HCT116 (cell line): ENCODE results near the gene CD300LD.

Experiments used
- CEBPB ChIP-seq: IDR thresholded peaks from 2 replicates; pipeline ENCODE4 v1.6.1; 2012; ENCODE audit warnings: low read depth
- POLR2A ChIP-seq: IDR thresholded peaks from 2 replicates; pipeline ENCODE4 v1.7.0; 2011; ENCODE audit warnings: borderline replicate concordance; ENCODE audit not compliant: insufficient read depth, insufficient read length; ENCODE audit errors: extremely low read depth
- POLR2AphosphoS5 ChIP-seq: IDR thresholded peaks from 2 replicates; pipeline ENCODE4 v1.6.1; 2011; ENCODE audit warnings: mild to moderate bottlenecking, low read depth, low read length, moderate library complexity
- RAD21 ChIP-seq: IDR thresholded peaks from 2 replicates; pipeline ENCODE4 v1.6.1; 2012; ENCODE audit warnings: low read depth, mild to moderate bottlenecking
- ZFX ChIP-seq: fragments of 450-650 bp; IDR thresholded peaks from 2 replicates; pipeline ENCODE4 v1.6.1; 2017
- TF ChIP-seq, protein P1 (sequence below), 3 experiments: fragments of 200-600 bp in 1 of 3; sonication (generic) in 1 of 3; IDR thresholded peaks in 2 of 3; conservative IDR thresholded peaks in 1 of 3; 2 replicates each; pipeline ENCODE4 v1.5.1; 2012 to 2017; ENCODE audit warnings: low read depth in 2 of 3, low read length in 2 of 3, antibody characterized with exemption in 1 of 3, borderline replicate concordance in 1 of 3, control low read depth in 1 of 3, mild to moderate bottlenecking in 1 of 3, mixed read lengths in 1 of 3, mixed run types in 1 of 3, moderate library complexity in 1 of 3; ENCODE audit not compliant: insufficient read depth in 1 of 3

DNA sequence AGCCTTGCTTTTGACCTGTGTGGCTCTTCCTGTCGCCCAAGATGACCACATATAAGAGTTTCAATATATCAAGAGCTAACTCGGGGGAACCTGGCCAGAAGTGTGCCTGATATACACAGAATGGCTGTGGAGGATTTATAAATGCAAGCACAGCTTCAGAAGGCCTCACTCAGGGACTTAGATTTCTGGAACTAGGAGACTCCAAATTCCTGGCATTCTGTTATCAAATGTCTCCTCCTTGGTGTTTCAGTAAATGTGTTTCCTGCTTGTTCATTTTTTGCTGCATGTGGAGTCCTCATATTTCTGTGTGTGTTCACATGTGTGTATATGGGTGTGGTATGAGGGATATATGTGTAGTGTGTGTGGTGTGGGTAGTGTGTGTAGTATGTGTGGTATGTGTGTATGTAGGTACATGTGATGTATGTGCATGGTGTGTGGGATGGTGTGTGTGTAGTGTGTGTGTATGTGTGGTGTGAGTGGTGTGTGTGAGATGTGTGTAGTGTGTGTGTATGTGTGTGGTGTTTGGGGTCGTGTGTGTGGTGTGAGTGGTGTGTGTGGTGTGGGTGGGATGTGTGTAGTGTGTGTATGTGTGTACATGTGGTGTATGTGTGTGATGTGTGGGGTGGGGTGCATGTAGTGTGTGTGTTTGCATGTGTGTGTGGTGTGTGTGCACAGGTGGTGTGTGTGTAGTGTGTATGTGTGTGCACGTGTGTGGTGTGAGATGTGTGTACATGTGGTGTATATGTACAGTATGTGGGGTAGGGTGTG, 23.8 kb downstream of the CD300LD start:
- TF ChIP-seq, protein P1, sequence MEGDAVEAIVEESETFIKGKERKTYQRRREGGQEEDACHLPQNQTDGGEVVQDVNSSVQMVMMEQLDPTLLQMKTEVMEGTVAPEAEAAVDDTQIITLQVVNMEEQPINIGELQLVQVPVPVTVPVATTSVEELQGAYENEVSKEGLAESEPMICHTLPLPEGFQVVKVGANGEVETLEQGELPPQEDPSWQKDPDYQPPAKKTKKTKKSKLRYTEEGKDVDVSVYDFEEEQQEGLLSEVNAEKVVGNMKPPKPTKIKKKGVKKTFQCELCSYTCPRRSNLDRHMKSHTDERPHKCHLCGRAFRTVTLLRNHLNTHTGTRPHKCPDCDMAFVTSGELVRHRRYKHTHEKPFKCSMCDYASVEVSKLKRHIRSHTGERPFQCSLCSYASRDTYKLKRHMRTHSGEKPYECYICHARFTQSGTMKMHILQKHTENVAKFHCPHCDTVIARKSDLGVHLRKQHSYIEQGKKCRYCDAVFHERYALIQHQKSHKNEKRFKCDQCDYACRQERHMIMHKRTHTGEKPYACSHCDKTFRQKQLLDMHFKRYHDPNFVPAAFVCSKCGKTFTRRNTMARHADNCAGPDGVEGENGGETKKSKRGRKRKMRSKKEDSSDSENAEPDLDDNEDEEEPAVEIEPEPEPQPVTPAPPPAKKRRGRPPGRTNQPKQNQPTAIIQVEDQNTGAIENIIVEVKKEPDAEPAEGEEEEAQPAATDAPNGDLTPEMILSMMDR (IDR thresholded peaks at IDR 0.05 in 2 of 3, conservative IDR thresholded peaks at IDR 0.05 in 1 of 3; ENCODE audit: borderline replicate concordance in 1 of 3, insufficient read depth in 1 of 3, low read depth in 2 of 3, low read length in 2 of 3), result no peak
- TF ChIP-seq POLR2A, result no peak
- TF ChIP-seq POLR2AphosphoS5, result no peak
- no peak for TF ChIP-seq RAD21
- TF ChIP-seq CEBPB, result no peak
- TF ChIP-seq ZFX, result no peak
